ENCODE results near the gene RAVER1. TPM values are rescaled to one million over a fixed set of nuclear protein-coding genes. Genes with fewer than 3 reads are reported as not detected.
A peak's percentile ranks its signal among the peaks of the same experiment; 100 is the strongest.

Gene RAVER1
- total and polyA plus RNA-seq, 2 donors (not counting 1 experiment from before 2014, with no cell fraction given), result 21.0 to 62.7 TPM

DNA sequence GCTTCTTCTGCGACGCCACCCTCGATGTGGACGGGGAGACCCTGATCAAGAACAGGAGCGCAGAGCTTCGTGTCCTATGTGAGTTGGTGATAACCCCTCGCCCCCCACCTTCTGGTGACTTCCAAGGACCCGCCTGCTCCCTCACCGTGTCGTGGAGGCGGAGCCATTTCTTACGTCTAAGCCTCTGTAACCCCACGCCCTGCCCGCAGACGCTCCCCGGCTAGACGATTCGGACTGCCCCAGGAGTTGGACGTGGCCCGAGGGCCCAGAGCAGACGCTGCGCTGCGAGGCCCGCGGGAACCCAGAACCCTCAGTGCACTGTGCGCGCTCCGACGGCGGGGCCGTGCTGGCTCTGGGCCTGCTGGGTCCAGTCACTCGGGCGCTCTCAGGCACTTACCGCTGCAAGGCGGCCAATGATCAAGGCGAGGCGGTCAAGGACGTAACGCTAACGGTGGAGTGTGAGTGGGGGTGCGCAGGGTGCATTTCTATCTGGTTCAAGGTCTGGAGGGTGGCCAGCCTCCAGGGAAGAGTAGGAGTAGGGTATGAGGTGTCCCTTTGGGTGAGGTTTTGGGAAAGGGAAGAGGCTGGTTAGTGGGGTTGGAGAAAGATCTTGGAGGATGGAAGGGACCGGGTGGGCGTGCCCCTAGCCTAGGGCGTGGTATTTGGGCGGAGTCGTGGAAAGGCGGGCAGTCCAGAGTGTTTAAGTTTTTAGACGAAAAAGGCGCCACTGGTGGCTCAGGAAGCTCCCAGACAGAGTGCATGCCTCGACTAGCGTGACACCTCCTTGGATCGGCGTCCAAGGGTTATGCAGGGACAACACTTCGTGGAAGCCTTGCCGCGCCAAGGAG is 40.3 kb downstream of the RAVER1 start:
- Mint-ChIP-seq H3K9me3 (ENCODE audit: insufficient read depth) (no peaks in the 10 kb centered on the region), H3K27me3 (peaks cover 39% of the 10 kb centered on the region), H3K4me1 (peaks cover 64% of the 10 kb centered on the region), H3K27ac (peak overlapping the region; percentile 50), H3K4me3 (peak overlapping the region; percentile 87)
- no peak for ATAC-seq (ENCODE audit: low read depth)
- Histone ChIP-seq H4K20me1 (ENCODE audit: control insufficient read depth, insufficient read depth, low read length, poor library complexity, severe bottlenecking) (peaks cover 29% of the 10 kb centered on the region), H3K9me3 (ENCODE audit: control extremely low read depth in 1 of 3, control insufficient read depth in 2 of 3, insufficient read depth in 1 of 3, low read length in 2 of 3) (peaks cover 0 to 63% (median 0%) of the 10 kb centered on the region in 3 donors), H3K4me2 (replicated peaks; ENCODE audit: low read depth, low read length, poor library complexity, severe bottlenecking) (peak overlapping the region; percentile 96), H3K36me3 (replicated peaks in 1 of 2; ENCODE audit: control extremely low read depth in 1 of 2, control insufficient read depth in 1 of 2, extremely low read depth in 1 of 2, insufficient read depth in 2 of 2, low read length in 1 of 2) (no peaks in the 10 kb centered on the region), H3K27me3 (replicated peaks in 1 of 4; ENCODE audit: control extremely low read depth in 1 of 4, control insufficient read depth in 3 of 4, insufficient read depth in 4 of 4, low read length in 3 of 4) (peaks cover 0 to 83% (median 56%) of the 10 kb centered on the region in 4 experiments), H3K79me2 (ENCODE audit: control insufficient read depth, insufficient read depth, low read length) (no peaks in the 10 kb centered on the region), H2AFZ (ENCODE audit: insufficient read depth, low read depth, low read length, poor library complexity, severe bottlenecking) (peak overlapping the region; percentile 48), H3K9ac (ENCODE audit: low read length) (peak overlapping the region; percentile 64), H3K4me1 (ENCODE audit: control insufficient read depth in 2 of 2, insufficient read depth in 2 of 2, low read length in 2 of 2) (peaks cover 79 to 82% of the 10 kb centered on the region in 2 donors), H3K4me3 (ENCODE audit: control extremely low read depth in 1 of 5, extremely low read depth in 1 of 5, insufficient read depth in 1 of 5, low read depth in 2 of 5, low read length in 4 of 5) (peak overlapping the region in 4 of 5 experiments; percentile 13 to 63 (median 31)), H3K27ac (ENCODE audit: low read length in 2 of 2) (no peak overlapping the region)
- CTCF ChIA-PET, result interaction anchor here (1.1 to 8.5 kb wide), 2 partner anchors 21 to 22 kb away, joined by 5 to 116 read pairs; partner anchors contain the start of gene ICAM1
- 33% methylated on average over 56 of the region's 56 CpGs for WGBS (ENCODE audit: insufficient coverage)
- intact Hi-C loops (cut with micrococcal nuclease), result no loop called here
- DNase-seq, result peak; percentile 64
- TF ChIP-seq CTCF (IDR thresholded peaks at IDR 0.05) (no peak), EZH2 (IDR thresholded peaks at IDR 0.05; ENCODE audit: borderline replicate concordance, insufficient read depth, low read depth, low read length, poor library complexity, severe bottlenecking) (no peak)
- POLR2A ChIA-PET, result no interaction called here
